Endothelial cell (in vitro differentiated cells): ENCODE data around the gene SH3RF3. TPM values are rescaled to one million over a fixed set of nuclear protein-coding genes. Genes with fewer than 3 reads are reported as not detected.

Experiments
- DNase-seq: peaks from one replicate; pipeline ENCODE4 v3.0.0; 2021; ENCODE audit warnings: low spot score
- H3K27ac Mint-ChIP-seq: one replicate; pipeline ENCODE4 v1.8.0; 2021; ENCODE audit warnings: mixed read lengths, inconsistent platforms; ENCODE audit not compliant: unreplicated experiment
- H3K27me3 Mint-ChIP-seq: one replicate; pipeline ENCODE4 v1.8.0; 2021; ENCODE audit warnings: mild to moderate bottlenecking, moderate library complexity, mixed read lengths, inconsistent platforms; ENCODE audit not compliant: unreplicated experiment
- H3K36me3 Mint-ChIP-seq: one replicate; pipeline ENCODE4 v1.8.0; 2021; ENCODE audit warnings: mild to moderate bottlenecking, low read depth, mixed read lengths, inconsistent platforms; ENCODE audit not compliant: unreplicated experiment
- H3K4me1 Mint-ChIP-seq: one replicate; pipeline ENCODE4 v1.8.0; 2021; ENCODE audit warnings: mild to moderate bottlenecking, mixed read lengths, inconsistent platforms; ENCODE audit not compliant: unreplicated experiment
- H3K4me3 Mint-ChIP-seq: one replicate; pipeline ENCODE4 v1.8.0; 2021; ENCODE audit warnings: mild to moderate bottlenecking, mixed read lengths, inconsistent platforms; ENCODE audit not compliant: unreplicated experiment
- H3K9me3 Mint-ChIP-seq: one replicate; pipeline ENCODE4 v1.8.0; 2021; ENCODE audit warnings: mixed read lengths, inconsistent platforms; ENCODE audit not compliant: unreplicated experiment
- CTCF ChIP-seq: fragments of 200-600 bp; sonication (generic); IDR thresholded peaks from one replicate; pipeline ENCODE4 v1.5.0; 2021; ENCODE audit warnings: antibody characterized with exemption; ENCODE audit not compliant: unreplicated experiment
- total RNA-seq: library from RNA; stranded (reverse); fragmentation: NEBNext Ultra II Directional; extraction: Animal tissue kit (Norgen Biotek cat#: 25700); gene quantifications from one replicate; pipeline ENCODE4 v1.2.1, GENCODE V29; 2021; ENCODE audit not compliant: unreplicated experiment

Gene SH3RF3
- total RNA-seq, 1 donor from 2014 or later: 12.8 TPM

GRCh38 chr2:109271920-109272319, 142.9 kb downstream of the SH3RF3 start:
- no peak for DNase-seq
- H3K4me1 Mint-ChIP-seq: peaks cover 40% of the 10 kb centered on the region

GRCh38 chr2:109272461-109272860, 143.5 kb downstream of the SH3RF3 start:
- H3K4me3 Mint-ChIP-seq: no peak overlapping the region
- no peaks in the 10 kb centered on the region for H3K9me3 Mint-ChIP-seq
- no peak overlapping the region for H3K27ac Mint-ChIP-seq
- H3K27me3 Mint-ChIP-seq: peaks cover 2% of the 10 kb centered on the region
- DNase-seq: no peak
- H3K36me3 Mint-ChIP-seq: no peaks in the 10 kb centered on the region
- TF ChIP-seq CTCF: no peak
- peaks cover 35% of the 10 kb centered on the region for H3K4me1 Mint-ChIP-seq

More at GRCh38 chr2:109271920-109272319, 142.9 kb downstream of the SH3RF3 start:
- Mint-ChIP-seq H3K27ac (no peak overlapping the region), H3K9me3 (no peaks in the 10 kb centered on the region), H3K27me3 (peaks cover 2% of the 10 kb centered on the region), H3K36me3 (no peaks in the 10 kb centered on the region), H3K4me3 (no peak overlapping the region)
- TF ChIP-seq CTCF: no peak

- TF ChIP-seq CTCF: no peak
- H3K27ac Mint-ChIP-seq: no peak overlapping the region
- no peaks in the 10 kb centered on the region for H3K9me3 Mint-ChIP-seq
- DNase-seq: no peak
- no peak overlapping the region for H3K4me3 Mint-ChIP-seq
- H3K4me1 Mint-ChIP-seq: peaks cover 24% of the 10 kb centered on the region
- H3K36me3 Mint-ChIP-seq: no peaks in the 10 kb centered on the region
- H3K27me3 Mint-ChIP-seq: peaks cover 8% of the 10 kb centered on the region
Observed at GRCh38 chr2:109275120-109276012, 146.4 kb downstream of the SH3RF3 start.

- H3K36me3 Mint-ChIP-seq: no peaks in the 10 kb centered on the region
- no peak for DNase-seq
- H3K4me1 Mint-ChIP-seq: peaks cover 22% of the 10 kb centered on the region
- no peak overlapping the region for H3K27ac Mint-ChIP-seq
- H3K9me3 Mint-ChIP-seq: no peaks in the 10 kb centered on the region
- H3K27me3 Mint-ChIP-seq: peaks cover 8% of the 10 kb centered on the region
- no peak overlapping the region for H3K4me3 Mint-ChIP-seq
- TF ChIP-seq CTCF: no peak
Observed at GRCh38 chr2:109277406-109277805, 148.4 kb downstream of the SH3RF3 start.

GRCh38 chr2:109279243-109279860, 150.3 kb downstream of the SH3RF3 start:
- Mint-ChIP-seq H3K27ac (peak overlapping the region; percentile 24), H3K4me3 (no peak overlapping the region), H3K9me3 (no peaks in the 10 kb centered on the region), H3K36me3 (no peaks in the 10 kb centered on the region), H3K4me1 (peaks cover 22% of the 10 kb centered on the region), H3K27me3 (peaks cover 5% of the 10 kb centered on the region)
- no peak for TF ChIP-seq CTCF
- DNase-seq: no peak
